IMR-90 (cell line): ENCODE results near the gene PCSK5. TPM values are rescaled to one million over a fixed set of nuclear protein-coding genes. Genes with fewer than 3 reads are reported as not detected.

ENCODE experiments used
- ATAC-seq: fragments of 200-7000 bp; cut with Tn5 transposase; 2 replicates; pipeline ENCODE4 v1.9.1; 2020; ENCODE audit warnings: low read depth, mild to moderate bottlenecking, moderate library complexity
- BruUV-seq: library from RNA; stranded (reverse); fragments of 400-500 nt; replicated peaks from 2 replicates; lab custom pipeline; 2021; lab: Mats Ljungman, UMichigan
- CTCF ChIA-PET: fragments of 300-600 bp; formaldehyde crosslinking; extraction: SDS; loops from one replicate; lab custom pipeline; 2021; ENCODE audit warnings: antibody characterized with exemption; lab: Yijun Ruan, JAX
- POLR2A ChIA-PET: fragments of 300-600 bp; sonication (Branson Sonifier 250); formaldehyde crosslinking; loops from one replicate; lab custom pipeline; 2022; ENCODE audit warnings: antibody characterized with exemption; ENCODE audit not compliant: unreplicated experiment; lab: Charles Lee
- DNase-seq: peaks from one replicate; pipeline ENCODE4 v3.0.0; 2013
- H2AFZ ChIP-seq: replicated peaks from 2 replicates; pipeline ENCODE3; 2013; ENCODE audit warnings: low read length, mild to moderate bottlenecking; ENCODE audit not compliant: poor library complexity
- H2AK5ac ChIP-seq: 2 replicates; pipeline ENCODE4 v1.6.1; 2013; ENCODE audit warnings: low read depth, low read length, inconsistent platforms
- H2AK9ac ChIP-seq: replicated peaks from 2 replicates; pipeline ENCODE3; 2013; ENCODE audit warnings: mild to moderate bottlenecking, low read depth, low read length, moderate library complexity; ENCODE audit not compliant: poor library complexity
- H2BK120ac ChIP-seq: 2 replicates; pipeline ENCODE4 v1.6.1; 2013; ENCODE audit warnings: low read depth, low read length, inconsistent platforms
- H2BK15ac ChIP-seq: 3 replicates; pipeline ENCODE4 v1.6.1; 2013; ENCODE audit warnings: low read depth, low read length, inconsistent platforms
- H2BK20ac ChIP-seq: 2 replicates; pipeline ENCODE4 v1.6.1; 2013; ENCODE audit warnings: low read depth, mild to moderate bottlenecking, inconsistent platforms, low read length, moderate library complexity
- H2BK5ac ChIP-seq: 2 replicates; pipeline ENCODE4 v1.6.1; 2013; ENCODE audit warnings: mild to moderate bottlenecking, low read depth, low read length, inconsistent platforms; ENCODE audit not compliant: poor library complexity, severe bottlenecking
- H3K14ac ChIP-seq: replicated peaks from 2 replicates; pipeline ENCODE4 v1.6.1; 2013; ENCODE audit warnings: low read depth, low read length, inconsistent platforms
- H3K18ac ChIP-seq: 2 replicates; pipeline ENCODE4 v1.6.1; 2013; ENCODE audit warnings: low read depth, low read length, control low read depth
- H3K23ac ChIP-seq: 2 replicates; pipeline ENCODE4 v1.6.1; 2013; ENCODE audit warnings: low read depth, low read length, inconsistent platforms
- H3K27ac ChIP-seq: 2 replicates; pipeline ENCODE4 v1.5.1; 2013; ENCODE audit warnings: mild to moderate bottlenecking, control low read depth, low read length; ENCODE audit not compliant: insufficient read depth
- H3K27me3 ChIP-seq: 2 replicates; pipeline ENCODE4 v1.6.1; 2013; ENCODE audit warnings: low read length; ENCODE audit not compliant: control insufficient read depth, insufficient read depth
- H3K36me3 ChIP-seq: 2 replicates; pipeline ENCODE4 v1.6.1; 2013; ENCODE audit warnings: low read length, mixed read lengths; ENCODE audit not compliant: control insufficient read depth, insufficient read depth
- H3K4ac ChIP-seq: 2 replicates; pipeline ENCODE4 v1.6.1; 2013; ENCODE audit warnings: low read depth, low read length, inconsistent platforms
- H3K4me1 ChIP-seq: 2 replicates; pipeline ENCODE4 v1.6.1; 2013; ENCODE audit warnings: low read length, mixed read lengths; ENCODE audit not compliant: control insufficient read depth, insufficient read depth
- H3K4me2 ChIP-seq: 2 replicates; pipeline ENCODE4 v1.6.1; 2013; ENCODE audit warnings: low read depth, mild to moderate bottlenecking, control low read depth, low read length, moderate library complexity
- H3K4me3 ChIP-seq: 2 replicates; pipeline ENCODE4 v1.5.1; 2013; ENCODE audit warnings: low read depth, mild to moderate bottlenecking, control low read depth, low read length, moderate library complexity; ENCODE audit not compliant: insufficient read depth
- H3K56ac ChIP-seq: 2 replicates; pipeline ENCODE4 v1.6.1; 2013; ENCODE audit warnings: low read length, inconsistent platforms; ENCODE audit not compliant: insufficient read depth; ENCODE audit errors: extremely low read depth
- H3K79me1 ChIP-seq, 2 experiments: 2 replicates each; pipeline ENCODE4 v1.6.1; 2013; ENCODE audit warnings: low read length in 2 of 2, inconsistent platforms in 1 of 2, low read depth in 1 of 2
- H3K9ac ChIP-seq: 2 replicates; pipeline ENCODE4 v1.6.1; 2013; ENCODE audit warnings: low read depth, low read length, control low read depth
- H3K9me1 ChIP-seq: 2 replicates; pipeline ENCODE4 v1.6.1; 2013; ENCODE audit warnings: low read length, inconsistent platforms; ENCODE audit not compliant: insufficient read depth
- H3K9me3 ChIP-seq: 2 replicates; pipeline ENCODE4 v1.6.1; 2013; ENCODE audit warnings: low read length; ENCODE audit not compliant: control insufficient read depth, insufficient read depth
- H4K20me1 ChIP-seq: 2 replicates; pipeline ENCODE4 v1.6.1; 2013; ENCODE audit warnings: low read length, inconsistent platforms; ENCODE audit not compliant: insufficient read depth
- H4K5ac ChIP-seq: 2 replicates; pipeline ENCODE4 v1.6.1; 2013; ENCODE audit warnings: mild to moderate bottlenecking, low read depth, low read length, control low read depth
- H4K8ac ChIP-seq, 2 experiments: 2 replicates each; pipeline ENCODE4 v1.6.1; 2013; ENCODE audit warnings: low read depth in 2 of 2, low read length in 2 of 2, control low read depth in 1 of 2, inconsistent platforms in 1 of 2
- H4K91ac ChIP-seq: 2 replicates; pipeline ENCODE4 v1.6.1; 2013; ENCODE audit warnings: low read depth, low read length, inconsistent platforms; ENCODE audit not compliant: insufficient read depth
- BHLHE40 ChIP-seq: fragments of 150-350 bp; IDR thresholded peaks from 2 replicates; pipeline ENCODE4 v1.6.1; 2016; ENCODE audit warnings: mild to moderate bottlenecking, low read depth, low read length
- CHD1 ChIP-seq: IDR thresholded peaks from 2 replicates; pipeline ENCODE4 v1.6.1; 2012; ENCODE audit warnings: low read depth, low read length, improper control_type of control experiment
- CTCF ChIP-seq: conservative IDR thresholded peaks from 2 replicates; pipeline ENCODE4 v1.5.1; 2012; ENCODE audit warnings: mild to moderate bottlenecking, low read depth, low read length, improper control_type of control experiment
- ELK1 ChIP-seq: fragments of 150-350 bp; IDR thresholded peaks from 2 replicates; pipeline ENCODE4 v1.6.1; 2016; ENCODE audit warnings: low read depth, mild to moderate bottlenecking, low read length, moderate library complexity, borderline replicate concordance
- FOS ChIP-seq: fragments of 150-350 bp; IDR thresholded peaks from 2 replicates; pipeline ENCODE4 v1.6.1; 2016; ENCODE audit warnings: low read depth, low read length
- MXI1 ChIP-seq: IDR thresholded peaks from 2 replicates; pipeline ENCODE4 v1.6.1; 2012; ENCODE audit warnings: low read depth, mild to moderate bottlenecking, low read length, moderate library complexity, borderline replicate concordance
- NFE2L2 ChIP-seq: fragments of 150-350 bp; IDR thresholded peaks from 2 replicates; pipeline ENCODE4 v1.6.1; 2016; ENCODE audit warnings: low read depth, mild to moderate bottlenecking, low read length
- RFX5 ChIP-seq: IDR thresholded peaks from 2 replicates; pipeline ENCODE4 v1.8.0; 2012; ENCODE audit warnings: low read depth, mild to moderate bottlenecking, low read length, moderate library complexity
- WGBS, 2 experiments: methylation state at CpG; one replicate each; pipeline versions ENCODE4 v1.1.5 to v1.1.7; 2013; ENCODE audit warnings: missing lambda C conversion rate in 2 of 2; ENCODE audit not compliant: insufficient read length in 1 of 2; ENCODE audit errors: extremely low coverage in 2 of 2; 5-methylcytosine and 5-hydroxymethylcytosine counted together
- dilution Hi-C: fragments of 300-500 bp; cut with HindIII; formaldehyde crosslinking; loops from one replicate; pipeline ENCODE4 v1.14.3; 2018; ENCODE audit warnings: low sequenced_read_pairs; ENCODE audit not compliant: unreplicated experiment
- in situ Hi-C: fragments of 300-500 bp; cut with MboI; formaldehyde crosslinking; loops from 3 replicates; pipeline ENCODE4 v1.14.3; 2019; ENCODE audit warnings: low sequenced_read_pairs, inconsistent platforms, mixed read lengths
- intact Hi-C: fragments of 100-400 bp; cut with micrococcal nuclease; formaldehyde crosslinking; loops from 2 replicates; pipeline ENCODE4 v1.10.0; 2022
- polyA plus RNA-seq, 3 experiments: library from polyadenylated mRNA; depleted of rRNA; stranded (reverse); fragments of >200 nt; gene quantifications; 2 replicates each; pipeline ENCODE4 v1.2.3, GENCODE V29; 2012; ENCODE audit warnings: low replicate concordance in 1 of 3
- total RNA-seq: library from RNA; depleted of rRNA; stranded (reverse); fragments of >200 nt; gene quantifications from 2 replicates; pipeline ENCODE4 v1.2.3, GENCODE V29; 2012

The PCSK5 gene
- total and polyA plus RNA-seq, 2 of the 4 experiments (the other 2 are of a cell fraction): 1.5 to 3.0 TPM

- Histone ChIP-seq H2BK5ac (no peak overlapping the region), H3K9ac (no peak overlapping the region), H3K27me3 (no peaks in the 10 kb centered on the region), H4K8ac (no peak overlapping the region), H3K14ac (no peak overlapping the region), H3K18ac (no peak overlapping the region), H3K4me3 (no peak overlapping the region), H3K9me3 (no peaks in the 10 kb centered on the region), H3K4me2 (no peak overlapping the region), H2AK9ac (no peak overlapping the region), H3K36me3 (no peaks in the 10 kb centered on the region), H2BK20ac (no peak overlapping the region), H3K9me1 (no peaks in the 10 kb centered on the region; the same call in 1 of the 2 replicates), H4K5ac (no peak overlapping the region), H4K20me1 (no peaks in the 10 kb centered on the region), H3K4me1 (no peaks in the 10 kb centered on the region), H3K79me1 (no peaks in the 10 kb centered on the region), H2BK15ac (no peak overlapping the region), H3K56ac (no peak overlapping the region), H4K91ac (no peak overlapping the region), H2AFZ (no peak overlapping the region), H2BK120ac (no peak overlapping the region), H3K23ac (no peak overlapping the region), H2AK5ac (no peak overlapping the region), H3K4ac (no peak overlapping the region), H3K27ac (no peak overlapping the region)
- DNase-seq (no peak), ATAC-seq (no peak)
- ChIA-PET CTCF (no interaction called here), POLR2A (interaction anchor here (0.5 kb wide), 1 partner anchor 1627 kb away, joined by 5 read pairs; no protein-coding TSS in a partner anchor)
- intact Hi-C loops: no loop called here
- in situ Hi-C loops: no loop called here
- TF ChIP-seq BHLHE40 (no peak), NFE2L2 (no peak), RFX5 (no peak), CHD1 (no peak), FOS (no peak), ELK1 (no peak), MXI1 (no peak), CTCF (no peak)
- WGBS, 2 experiments: no CpG with 5 or more reads among the region's 10 CpGs
- dilution Hi-C loops: no loop called here
- no TSS peak for BruUV-seq
Measured at GRCh38 chr9:76090909-76091308, 200.4 kb downstream of the PCSK5 start.
